K562 (cell line): ENCODE measurements around the gene CEP95. TPM values are rescaled to one million over a fixed set of nuclear protein-coding genes. Genes with fewer than 3 reads are reported as not detected.

ENCODE experiments used
- ARID2 ChIP-seq: fragments of 450-650 bp; IDR thresholded peaks from 2 replicates; pipeline ENCODE4 v1.6.1; 2017; ENCODE audit warnings: antibody characterized with exemption, mild to moderate bottlenecking
- CBX1 ChIP-seq: sonication (generic); IDR thresholded peaks from 2 replicates; pipeline ENCODE4 v1.6.1; 2016; ENCODE audit warnings: antibody characterized with exemption, low read depth, mild to moderate bottlenecking
- CBX3 ChIP-seq, 2 experiments: IDR thresholded peaks; 1 replicate in 1 of 2; 2 replicates in 1 of 2; pipeline ENCODE4 v1.6.1; 2012; ENCODE audit warnings: inconsistent platforms in 2 of 2, low read length in 2 of 2, borderline replicate concordance in 1 of 2, control low read depth in 1 of 2
- CREM ChIP-seq: IDR thresholded peaks from 2 replicates; pipeline ENCODE4 v1.6.1; 2014; ENCODE audit warnings: antibody characterized with exemption, low read depth
- ETV5 ChIP-seq: sonication (generic); formaldehyde crosslinking; IDR thresholded peaks from 2 replicates; pipeline ENCODE4 v1.4.0; 2020; ENCODE audit warnings: low read depth, mild to moderate bottlenecking, missing genetic modification reagents
- GTF2F1 ChIP-seq: IDR thresholded peaks from 2 replicates; pipeline ENCODE4 v1.6.1; 2011; ENCODE audit warnings: low read depth, low read length, improper control_type of control experiment
- HNRNPLL ChIP-seq: fragments of 200-400 bp; formaldehyde crosslinking; IDR thresholded peaks from 2 replicates; pipeline ENCODE4 v1.6.1; 2017; ENCODE audit warnings: low read length, low read depth, mild to moderate bottlenecking; ENCODE audit not compliant: poor library complexity, severe bottlenecking
- L3MBTL2 ChIP-seq: fragments of 450-650 bp; IDR thresholded peaks from 2 replicates; pipeline ENCODE4 v1.6.1; 2016; ENCODE audit warnings: mild to moderate bottlenecking, moderate library complexity
- MAFF ChIP-seq: IDR thresholded peaks from 2 replicates; pipeline ENCODE4 v1.6.1; 2012; ENCODE audit warnings: low read length, improper control_type of control experiment
- PTTG1 ChIP-seq: fragments of 450-650 bp; IDR thresholded peaks from 2 replicates; pipeline ENCODE4 v1.6.1; 2016; ENCODE audit warnings: low read depth, mild to moderate bottlenecking, missing genetic modification characterization, missing compliant biosample characterization
- RCOR1 ChIP-seq, 2 experiments: IDR thresholded peaks; 2 replicates each; pipeline ENCODE4 v1.6.1; 2012; ENCODE audit warnings: low read depth in 2 of 2, low read length in 2 of 2, borderline replicate concordance in 1 of 2, improper control_type of control experiment in 1 of 2
- SIN3A ChIP-seq, 2 experiments: fragments of 150-350 bp in 1 of 2; IDR thresholded peaks; 2 replicates each; pipeline ENCODE4 v1.6.1; 2011 to 2016; ENCODE audit warnings: borderline replicate concordance in 2 of 2, low read depth in 2 of 2, low read length in 2 of 2, mild to moderate bottlenecking in 2 of 2, moderate library complexity in 2 of 2; ENCODE audit not compliant: control insufficient read depth in 1 of 2
- SMARCA4 ChIP-seq: fragments of 450-650 bp; IDR thresholded peaks from 2 replicates; pipeline ENCODE4 v1.6.1; 2016
- TBP ChIP-seq: optimal IDR thresholded peaks from 2 replicates; pipeline ENCODE3; 2011; ENCODE audit warnings: low read depth, low read length, improper control_type of control experiment
- TRIM24 ChIP-seq, 2 experiments: fragments of 450-650 bp; IDR thresholded peaks; 2 replicates each; pipeline ENCODE4 v1.6.1; 2016
- TSHZ1 ChIP-seq: fragments of 250-450 bp; sonication (Bioruptor Pico); IDR thresholded peaks from 2 replicates; pipeline ENCODE4 v1.4.0; 2020; ENCODE audit warnings: mild to moderate bottlenecking, moderate library complexity
- U2AF1 ChIP-seq: fragments of 200-400 bp; formaldehyde crosslinking; optimal IDR thresholded peaks from 2 replicates; pipeline ENCODE3; 2017; ENCODE audit warnings: mild to moderate bottlenecking, low read depth, low read length, moderate library complexity
- UBTF ChIP-seq, 2 experiments: IDR thresholded peaks; 2 replicates each; pipeline ENCODE4 v1.6.1; 2012; ENCODE audit warnings: improper control_type of control experiment in 2 of 2, low read depth in 2 of 2, low read length in 2 of 2, borderline replicate concordance in 1 of 2
- ZBTB2 ChIP-seq: fragments of 450-650 bp; IDR thresholded peaks from 2 replicates; pipeline ENCODE4 v1.6.1; 2016; ENCODE audit warnings: antibody characterized with exemption
- ZNF75A ChIP-seq: fragments of 450-650 bp; formaldehyde crosslinking; IDR thresholded peaks from 2 replicates; pipeline ENCODE4 v1.4.0; 2020; ENCODE audit warnings: mild to moderate bottlenecking
- ZNF764 ChIP-seq: fragments of 250-450 bp; sonication (Bioruptor Pico); IDR thresholded peaks from 2 replicates; pipeline ENCODE4 v1.4.0; 2020; ENCODE audit warnings: low read depth, mild to moderate bottlenecking, moderate library complexity
- polyA plus RNA-seq, 8 experiments: library from polyadenylated mRNA; depleted of rRNA in 4 of 8; stranded (reverse) in 5 of 8; unstranded in 3 of 8; fragments of >200 nt; fragmentation: Nextera tagmentation in 2 of 8; fragmentation: Illumina TruSeq in 1 of 8; extraction: Ambion mirVana in 2 of 8; extraction: Trizol in 1 of 8; gene quantifications; 2 replicates each; pipeline versions ENCODE4 v1.2.1 to v1.2.3, GENCODE V29; 2011 to 2014; ENCODE audit warnings: inconsistent platforms in 1 of 8, missing spikeins in 1 of 8
- total RNA-seq, 7 experiments: library from RNA; depleted of rRNA in 6 of 7; stranded (reverse); fragments of >200 nt in 6 of 7; fragmentation: Illumina TruSeq in 2 of 7; extraction: Trizol in 2 of 7; gene quantifications; 2 replicates each; pipeline versions ENCODE4 v1.2.1 to v1.2.3, GENCODE V29; 2011 to 2021; ENCODE audit warnings: low replicate concordance in 1 of 7

Gene CEP95
- total and polyA plus RNA-seq, 9 of the 15 experiments (the other 6 are each of a cell fraction or from before 2014, with no cell fraction given), result 26.7 to 80.7 (median 56.9) TPM

GRCh38 chr17:64496786-64497564, 9.8 kb upstream of the CEP95 start, which contains the start of gene POLG2 (continued):
- TF ChIP-seq SMARCA4 (peak; percentile 43; the same call in 1 of the 2 replicates), MAFF (no peak), UBTF (IDR thresholded peaks at IDR 0.05; ENCODE audit: borderline replicate concordance in 1 of 2, low read depth in 2 of 2, low read length in 2 of 2) (no peak), HNRNPLL (peak; percentile 78), L3MBTL2 (peak; percentile 84), GTF2F1 (0 out of 2 replicates have a peak, but pooled peaks have one; percentile 28), TSHZ1 (CRISPR knock-in tag) (0 out of 2 replicates have a peak, but pooled peaks have one; percentile 44), CBX3 (IDR thresholded peaks at IDR 0.05; ENCODE audit: borderline replicate concordance in 1 of 2, low read length in 2 of 2) (peak in 1 of 2 experiments; percentile 47; a peak in 1 of 3 replicates), SIN3A (IDR thresholded peaks at IDR 0.05; ENCODE audit: borderline replicate concordance in 2 of 2, control insufficient read depth in 1 of 2, low read depth in 2 of 2, low read length in 2 of 2) (peak; percentile 51 to 76; a peak in 3 of 4 replicates), U2AF1 (no peak), CREM (peak; percentile 63), PTTG1 (no peak), ZNF75A (peak; percentile 56; the same call in 1 of the 2 replicates), CBX1 (no peak), RCOR1 (IDR thresholded peaks at IDR 0.05; ENCODE audit: borderline replicate concordance in 1 of 2, low read depth in 2 of 2, low read length in 2 of 2) (peak; percentile 3 to 39; a peak in 2 of 4 replicates), TBP (no peak), ZBTB2 (peak; percentile 92), ARID2 (peak; percentile 78; the same call in 1 of the 2 replicates), ZNF764 (0 out of 2 replicates have a peak, but pooled peaks have one; percentile 49), TRIM24 (IDR thresholded peaks at IDR 0.05) (peak; percentile 42 to 51; a peak in 2 of 4 replicates), ETV5 (peak; percentile 95)
